Tibial nerve (tissue), 4 donors: ENCODE results near the gene TPK1.

Experiments
- CTCF ChIP-seq, 5 experiments: fragments of 200-600 bp in 3 of 5; fragments of 450-650 bp in 2 of 5; sonication (generic) in 3 of 5; IDR thresholded peaks; one replicate each; pipeline ENCODE4 v1.5.1; 2016 to 2019; ENCODE audit warnings: antibody characterized with exemption in 5 of 5, mild to moderate bottlenecking in 3 of 5, moderate library complexity in 2 of 5
- EP300 ChIP-seq, 2 donors: sonication (generic); formaldehyde crosslinking; IDR thresholded peaks; one replicate each; pipeline ENCODE4 v1.6.1; 2017; ENCODE audit warnings: antibody characterized with exemption in 2 of 2, mild to moderate bottlenecking in 1 of 2
- POLR2A ChIP-seq, 2 donors: fragments of 450-650 bp; IDR thresholded peaks; one replicate each; pipeline ENCODE4 v1.6.1; 2017; ENCODE audit warnings: antibody characterized with exemption in 2 of 2, mild to moderate bottlenecking in 2 of 2, moderate library complexity in 2 of 2

- TF ChIP-seq CTCF (IDR thresholded peaks at IDR 0.05) (no peak), EP300 (IDR thresholded peaks at IDR 0.05) (no peak), POLR2A (IDR thresholded peaks at IDR 0.05) (no peak)
These were observed 256.2 kb downstream of the TPK1 start for GRCh38 chr7:144579687-144580086.
